ENCODE results near the gene IL18BP.

Gene IL18BP

DNA sequence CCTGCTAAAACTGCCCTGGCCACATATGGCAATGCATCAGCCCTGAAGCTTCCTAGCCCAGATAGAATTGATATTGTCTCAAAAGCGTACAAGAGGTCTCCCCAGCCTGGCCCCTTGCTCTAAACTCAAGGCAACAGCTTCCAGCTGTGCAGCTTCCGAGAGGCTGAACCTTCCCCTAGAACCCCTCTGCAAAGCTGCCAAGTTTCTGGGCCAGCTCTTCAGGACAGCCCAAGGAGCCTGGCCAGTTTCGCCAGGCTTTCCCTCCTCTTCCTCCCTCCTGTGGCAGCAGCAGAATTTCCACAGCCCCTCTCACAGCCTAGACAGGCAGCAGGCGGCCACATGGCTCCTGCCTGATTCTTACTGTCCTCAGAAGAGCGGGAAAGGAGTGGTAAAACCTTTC, 47.1 kb downstream of the IL18BP start:
- H3K4me1 ChIP-seq, result peaks cover 14% of the 10 kb centered on the region
- no peak overlapping the region for H3K9ac ChIP-seq
- no peak overlapping the region for H3K4me2 ChIP-seq (ENCODE audit: low read length)
- no peaks in the 10 kb centered on the region for H3K27me3 ChIP-seq (ENCODE audit: control insufficient read depth, insufficient read depth, low read length)
- no peak for TF ChIP-seq CTCF (IDR thresholded peaks at IDR 0.05)
- no peak overlapping the region for H3K27ac ChIP-seq
- H3K4me3 ChIP-seq (ENCODE audit: low read depth, low read length), result no peak overlapping the region
- H3K79me2 ChIP-seq, result peaks cover 15% of the 10 kb centered on the region
- no peak overlapping the region for H2AFZ ChIP-seq
- H3K36me3 ChIP-seq (ENCODE audit: control insufficient read depth, insufficient read depth, low read length), result no peaks in the 10 kb centered on the region
- H3K9me3 ChIP-seq (ENCODE audit: control insufficient read depth, low read length), result no peaks in the 10 kb centered on the region

GRCh38 chr11:72048766-72049460, 50.2 kb downstream of the IL18BP start:
- Histone ChIP-seq H3K4me3 (ENCODE audit: low read depth, low read length) (no peak overlapping the region), H3K36me3 (ENCODE audit: control insufficient read depth, insufficient read depth, low read length) (no peaks in the 10 kb centered on the region), H3K9ac (no peak overlapping the region), H3K27ac (peak overlapping the region; percentile 16), H2AFZ (no peak overlapping the region), H3K79me2 (peaks cover 10% of the 10 kb centered on the region), H3K4me2 (ENCODE audit: low read length) (no peak overlapping the region), H3K4me1 (peaks cover 6% of the 10 kb centered on the region), H3K27me3 (ENCODE audit: control insufficient read depth, insufficient read depth, low read length) (no peaks in the 10 kb centered on the region), H3K9me3 (ENCODE audit: control insufficient read depth, low read length) (no peaks in the 10 kb centered on the region)
- TF ChIP-seq CTCF (IDR thresholded peaks at IDR 0.05), result no peak
